Endothelial cell (in vitro differentiated cells): Measurements from ENCODE around the gene HHIPL1. TPM values are rescaled to one million over a fixed set of nuclear protein-coding genes. Genes with fewer than 3 reads are reported as not detected.

Source experiments
- DNase-seq: peaks from one replicate; pipeline ENCODE4 v3.0.0; 2021; ENCODE audit warnings: low spot score
- H3K27ac Mint-ChIP-seq: one replicate; pipeline ENCODE4 v1.8.0; 2021; ENCODE audit warnings: mixed read lengths, inconsistent platforms; ENCODE audit not compliant: unreplicated experiment
- H3K27me3 Mint-ChIP-seq: one replicate; pipeline ENCODE4 v1.8.0; 2021; ENCODE audit warnings: mild to moderate bottlenecking, moderate library complexity, mixed read lengths, inconsistent platforms; ENCODE audit not compliant: unreplicated experiment
- H3K36me3 Mint-ChIP-seq: one replicate; pipeline ENCODE4 v1.8.0; 2021; ENCODE audit warnings: mild to moderate bottlenecking, low read depth, mixed read lengths, inconsistent platforms; ENCODE audit not compliant: unreplicated experiment
- H3K4me1 Mint-ChIP-seq: one replicate; pipeline ENCODE4 v1.8.0; 2021; ENCODE audit warnings: mild to moderate bottlenecking, mixed read lengths, inconsistent platforms; ENCODE audit not compliant: unreplicated experiment
- H3K4me3 Mint-ChIP-seq: one replicate; pipeline ENCODE4 v1.8.0; 2021; ENCODE audit warnings: mild to moderate bottlenecking, mixed read lengths, inconsistent platforms; ENCODE audit not compliant: unreplicated experiment
- H3K9me3 Mint-ChIP-seq: one replicate; pipeline ENCODE4 v1.8.0; 2021; ENCODE audit warnings: mixed read lengths, inconsistent platforms; ENCODE audit not compliant: unreplicated experiment
- total RNA-seq: library from RNA; stranded (reverse); fragmentation: NEBNext Ultra II Directional; extraction: Animal tissue kit (Norgen Biotek cat#: 25700); gene quantifications from one replicate; pipeline ENCODE4 v1.2.1, GENCODE V29; 2021; ENCODE audit not compliant: unreplicated experiment
- TF ChIP-seq, protein P1 (sequence below): fragments of 200-600 bp; sonication (generic); IDR thresholded peaks from one replicate; pipeline ENCODE4 v1.5.0; 2021; ENCODE audit warnings: antibody characterized with exemption; ENCODE audit not compliant: unreplicated experiment

HHIPL1 gene
- total RNA-seq, 1 donor from 2014 or later: 15.1 TPM

DNA sequence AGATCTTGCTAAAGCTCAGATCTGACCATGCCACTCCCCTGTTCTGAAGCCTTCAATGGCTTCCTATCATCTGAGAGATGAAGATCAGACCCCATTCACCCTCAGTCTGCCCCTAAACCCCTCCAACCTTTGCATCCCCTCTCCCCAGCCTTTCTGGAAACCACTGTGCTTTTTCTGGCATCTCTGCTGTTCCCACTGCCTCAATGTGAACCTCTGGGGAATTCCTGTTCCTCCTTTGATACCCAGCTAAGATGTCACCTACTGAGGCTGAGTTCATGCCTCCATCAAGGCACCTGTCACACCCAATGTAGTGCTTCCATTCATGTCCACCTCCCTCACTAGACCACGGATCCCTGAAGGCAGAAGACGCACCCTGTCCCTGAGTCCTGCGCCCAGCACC is 58.5 kb downstream of the HHIPL1 start:
- TF ChIP-seq, protein P1, sequence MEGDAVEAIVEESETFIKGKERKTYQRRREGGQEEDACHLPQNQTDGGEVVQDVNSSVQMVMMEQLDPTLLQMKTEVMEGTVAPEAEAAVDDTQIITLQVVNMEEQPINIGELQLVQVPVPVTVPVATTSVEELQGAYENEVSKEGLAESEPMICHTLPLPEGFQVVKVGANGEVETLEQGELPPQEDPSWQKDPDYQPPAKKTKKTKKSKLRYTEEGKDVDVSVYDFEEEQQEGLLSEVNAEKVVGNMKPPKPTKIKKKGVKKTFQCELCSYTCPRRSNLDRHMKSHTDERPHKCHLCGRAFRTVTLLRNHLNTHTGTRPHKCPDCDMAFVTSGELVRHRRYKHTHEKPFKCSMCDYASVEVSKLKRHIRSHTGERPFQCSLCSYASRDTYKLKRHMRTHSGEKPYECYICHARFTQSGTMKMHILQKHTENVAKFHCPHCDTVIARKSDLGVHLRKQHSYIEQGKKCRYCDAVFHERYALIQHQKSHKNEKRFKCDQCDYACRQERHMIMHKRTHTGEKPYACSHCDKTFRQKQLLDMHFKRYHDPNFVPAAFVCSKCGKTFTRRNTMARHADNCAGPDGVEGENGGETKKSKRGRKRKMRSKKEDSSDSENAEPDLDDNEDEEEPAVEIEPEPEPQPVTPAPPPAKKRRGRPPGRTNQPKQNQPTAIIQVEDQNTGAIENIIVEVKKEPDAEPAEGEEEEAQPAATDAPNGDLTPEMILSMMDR: no peak
- Mint-ChIP-seq H3K9me3 (peaks cover 4% of the 10 kb centered on the region), H3K4me3 (peak overlapping the region; percentile 39), H3K4me1 (peaks cover 10% of the 10 kb centered on the region), H3K27me3 (peaks cover 3% of the 10 kb centered on the region), H3K27ac (no peak overlapping the region), H3K36me3 (peaks cover 13% of the 10 kb centered on the region)
- no peak for DNase-seq

DNA sequence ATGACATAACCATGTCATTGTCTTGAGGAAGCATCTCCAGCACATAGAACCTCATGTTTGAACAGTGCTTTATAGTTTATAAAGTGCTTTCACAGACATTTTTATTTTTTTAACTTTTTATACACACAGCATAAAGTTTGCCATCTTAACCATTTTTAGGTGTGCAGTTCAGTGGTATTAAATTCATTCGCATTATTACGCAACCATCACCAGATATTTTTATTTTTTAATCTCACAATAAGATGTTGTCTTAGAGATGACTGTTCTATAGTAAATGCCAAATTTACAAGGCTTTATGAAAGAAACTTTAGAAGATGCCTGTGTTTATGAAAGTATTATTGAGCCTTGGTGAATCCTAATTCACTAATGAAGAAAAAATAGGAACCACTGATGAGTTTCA is 59.1 kb downstream of the HHIPL1 start:
- peaks cover 3% of the 10 kb centered on the region for H3K27me3 Mint-ChIP-seq
- no peak overlapping the region for H3K27ac Mint-ChIP-seq
- H3K9me3 Mint-ChIP-seq: peaks cover 4% of the 10 kb centered on the region
- H3K36me3 Mint-ChIP-seq: peaks cover 12% of the 10 kb centered on the region
- peaks cover 3% of the 10 kb centered on the region for H3K4me1 Mint-ChIP-seq
- no peak for DNase-seq
- TF ChIP-seq, protein P1: no peak
- no peak overlapping the region for H3K4me3 Mint-ChIP-seq

DNA sequence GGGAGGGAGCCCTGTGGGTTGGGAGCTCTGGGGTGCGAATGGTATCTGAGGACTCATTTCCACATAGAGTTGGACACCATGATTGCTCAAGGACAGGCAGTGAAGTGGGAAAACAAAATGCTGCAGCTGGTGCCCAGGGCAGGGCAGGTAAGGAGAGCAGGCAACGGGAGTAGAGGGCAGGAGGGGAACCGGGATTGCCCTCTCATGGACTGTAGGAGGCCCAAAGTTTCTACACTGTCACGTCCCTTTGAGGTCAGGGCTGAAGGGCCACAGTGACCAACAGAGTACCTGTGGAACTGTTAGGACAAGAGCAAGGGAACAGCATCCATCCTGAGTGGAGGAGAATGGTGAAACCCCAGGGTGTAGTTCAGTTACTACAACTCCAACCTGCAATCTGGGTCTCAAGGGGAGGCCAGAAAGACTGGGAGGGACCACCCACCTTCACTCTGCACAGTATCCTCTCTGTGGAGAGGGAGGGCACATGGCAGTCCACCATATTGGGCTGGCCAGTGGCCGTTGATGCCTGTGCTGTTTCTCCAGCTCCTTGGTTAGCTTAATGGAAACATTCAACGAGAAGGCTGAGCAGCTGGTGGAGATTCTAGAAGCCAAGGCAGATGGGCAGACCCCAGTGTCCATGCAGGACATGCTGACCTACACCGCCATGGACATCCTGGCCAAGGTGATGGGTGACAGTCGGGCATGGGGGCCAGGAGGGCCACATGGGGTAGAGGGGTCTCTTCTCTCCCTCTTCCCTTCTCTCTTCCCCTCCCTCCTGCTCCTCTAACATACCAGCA is 61.4 kb downstream of the HHIPL1 start:
- Mint-ChIP-seq H3K36me3 (peaks cover 12% of the 10 kb centered on the region), H3K4me1 (no peaks in the 10 kb centered on the region), H3K9me3 (peaks cover 4% of the 10 kb centered on the region), H3K4me3 (no peak overlapping the region), H3K27me3 (peaks cover 1% of the 10 kb centered on the region), H3K27ac (no peak overlapping the region)
- DNase-seq: no peak
- TF ChIP-seq, protein P1: no peak

DNA sequence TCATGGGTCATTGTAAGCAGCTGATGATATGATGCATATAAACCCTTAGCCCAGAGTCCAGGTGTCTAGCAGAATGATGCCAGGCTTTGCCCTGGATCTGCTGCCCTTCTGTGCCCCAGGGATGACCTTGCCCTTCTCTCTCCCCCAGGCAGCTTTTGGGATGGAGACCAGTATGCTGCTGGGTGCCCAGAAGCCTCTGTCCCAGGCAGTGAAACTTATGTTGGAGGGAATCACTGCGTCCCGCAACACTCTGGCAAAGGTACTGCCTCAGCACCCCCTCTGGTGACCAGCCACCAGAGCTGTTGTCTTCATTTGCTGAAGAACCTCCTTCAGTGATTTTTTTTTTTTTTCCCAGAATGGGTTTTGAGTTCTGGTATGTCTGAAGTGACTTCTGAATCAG is 62.5 kb downstream of the HHIPL1 start:
- H3K27me3 Mint-ChIP-seq: peaks cover 1% of the 10 kb centered on the region
- no peak for DNase-seq
- H3K36me3 Mint-ChIP-seq: peaks cover 12% of the 10 kb centered on the region

DNA sequence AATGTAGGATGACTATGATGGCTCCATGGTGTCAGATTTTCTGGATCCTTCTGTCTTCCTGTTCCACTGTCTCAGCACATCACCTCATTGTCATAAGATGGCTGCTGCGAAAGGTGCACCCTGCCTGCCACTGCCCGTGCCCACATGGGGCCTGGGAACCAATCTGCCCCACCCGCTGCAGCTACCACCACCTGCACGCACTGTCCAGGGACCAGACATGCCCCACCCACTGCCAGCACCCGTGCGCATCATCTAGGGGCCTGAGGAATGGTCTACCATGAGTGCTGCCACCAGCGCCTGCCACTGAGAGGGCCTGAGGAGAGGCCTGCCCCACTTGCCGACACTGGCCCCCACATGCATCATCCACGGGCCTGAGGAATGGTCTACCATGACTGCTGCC is 63.0 kb downstream of the HHIPL1 start:
- Mint-ChIP-seq H3K4me1 (no peaks in the 10 kb centered on the region), H3K9me3 (peaks cover 3% of the 10 kb centered on the region), H3K36me3 (peaks cover 12% of the 10 kb centered on the region), H3K4me3 (no peak overlapping the region), H3K27me3 (peaks cover 1% of the 10 kb centered on the region), H3K27ac (no peak overlapping the region)
- no peak for DNase-seq
- TF ChIP-seq, protein P1: no peak

More for the DNA sequence above, 62.5 kb downstream of the HHIPL1 start:
- peaks cover 4% of the 10 kb centered on the region for H3K9me3 Mint-ChIP-seq
- no peak overlapping the region for H3K27ac Mint-ChIP-seq
- TF ChIP-seq, protein P1: no peak
- H3K4me1 Mint-ChIP-seq: no peaks in the 10 kb centered on the region
- H3K4me3 Mint-ChIP-seq: no peak overlapping the region
